Hepatocyte (in vitro differentiated cells): ENCODE measurements around the gene ZBTB7A. TPM values are rescaled to one million over a fixed set of nuclear protein-coding genes. Genes with fewer than 3 reads are reported as not detected.

Source experiments
- DNase-seq: peaks from one replicate; pipeline ENCODE4 v3.0.0-alpha.2; 2016; ENCODE audit warnings: low spot score
- H2AFZ ChIP-seq: fragments of 200-600 bp; sonication (generic); 2 replicates; pipeline ENCODE4 v1.6.0; 2016; ENCODE audit warnings: antibody characterized with exemption, mild to moderate bottlenecking
- H3K27ac ChIP-seq: fragments of 200-600 bp; sonication (generic); 2 replicates; pipeline ENCODE4 v1.5.1; 2016; ENCODE audit warnings: mild to moderate bottlenecking
- H3K27me3 ChIP-seq: fragments of 200-600 bp; sonication (generic); 2 replicates; pipeline ENCODE4 v1.6.1; 2016
- H3K36me3 ChIP-seq: fragments of 200-600 bp; sonication (generic); replicated peaks from 2 replicates; pipeline ENCODE4 v1.5.1; 2016; ENCODE audit warnings: low read depth; ENCODE audit not compliant: insufficient read depth
- H3K4me1 ChIP-seq: fragments of 200-600 bp; sonication (generic); 2 replicates; pipeline ENCODE4 v1.5.1; 2016; ENCODE audit warnings: mild to moderate bottlenecking, moderate library complexity; ENCODE audit not compliant: insufficient read depth
- H3K4me2 ChIP-seq: fragments of 200-600 bp; sonication (generic); 2 replicates; pipeline ENCODE4 v1.6.0; 2016
- H3K4me3 ChIP-seq: fragments of 200-600 bp; sonication (generic); 2 replicates; pipeline ENCODE4 v1.5.1; 2016; ENCODE audit warnings: mild to moderate bottlenecking
- H3K79me2 ChIP-seq: fragments of 200-600 bp; sonication (generic); 2 replicates; pipeline ENCODE4 v1.6.0; 2017; ENCODE audit warnings: mild to moderate bottlenecking
- H3K9me2 ChIP-seq: fragments of 200-600 bp; sonication (generic); replicated peaks from 2 replicates; pipeline ENCODE4 v1.6.0; 2017; ENCODE audit warnings: mild to moderate bottlenecking; ENCODE audit not compliant: insufficient read depth
- H3K9me3 ChIP-seq: fragments of 200-600 bp; sonication (generic); 2 replicates; pipeline ENCODE4 v1.5.1; 2016; ENCODE audit warnings: low read depth, mild to moderate bottlenecking
- H4K20me1 ChIP-seq: fragments of 200-600 bp; sonication (generic); 2 replicates; pipeline ENCODE4 v1.6.0; 2016; ENCODE audit warnings: mild to moderate bottlenecking; ENCODE audit not compliant: insufficient read depth, poor library complexity, severe bottlenecking
- EZH2 ChIP-seq: fragments of 200-600 bp; sonication (generic); IDR thresholded peaks from 2 replicates; pipeline ENCODE4 v1.6.1; 2016; ENCODE audit warnings: antibody characterized with exemption, mild to moderate bottlenecking, borderline replicate concordance
- EZH2phosphoT487 ChIP-seq: fragments of 200-600 bp; sonication (generic); IDR thresholded peaks from one replicate; pipeline ENCODE4 v1.6.1; 2018; ENCODE audit warnings: antibody characterized with exemption, mild to moderate bottlenecking, low read depth, moderate library complexity; ENCODE audit not compliant: unreplicated experiment, severe bottlenecking
- WGBS: methylation state at CpG from one replicate; pipeline ENCODE4 v1.1.6; 2016; ENCODE audit warnings: low lambda C conversion rate; ENCODE audit errors: missing lambda C conversion rate; 5-methylcytosine and 5-hydroxymethylcytosine counted together
- polyA plus RNA-seq: library from polyadenylated mRNA; unstranded; fragments of >200 nt; fragmentation: Nextera tagmentation; extraction: Ambion mirVana; gene quantifications from 2 replicates; pipeline ENCODE4 v1.2.1, GENCODE V29; 2016
- total RNA-seq: library from RNA; depleted of rRNA; stranded (reverse); fragments of >200 nt; gene quantifications from 2 replicates; pipeline ENCODE4 v1.2.3, GENCODE V29; 2014
- TF ChIP-seq, protein P1 (sequence below): fragments of 200-600 bp; sonication (generic); IDR thresholded peaks from 2 replicates; pipeline ENCODE4 v1.5.1; 2016; ENCODE audit warnings: antibody characterized with exemption, mild to moderate bottlenecking; ENCODE audit not compliant: poor library complexity

Gene ZBTB7A
- total and polyA plus RNA-seq, 2 experiments from 2014 or later: 23.3 to 46.1 TPM

DNA sequence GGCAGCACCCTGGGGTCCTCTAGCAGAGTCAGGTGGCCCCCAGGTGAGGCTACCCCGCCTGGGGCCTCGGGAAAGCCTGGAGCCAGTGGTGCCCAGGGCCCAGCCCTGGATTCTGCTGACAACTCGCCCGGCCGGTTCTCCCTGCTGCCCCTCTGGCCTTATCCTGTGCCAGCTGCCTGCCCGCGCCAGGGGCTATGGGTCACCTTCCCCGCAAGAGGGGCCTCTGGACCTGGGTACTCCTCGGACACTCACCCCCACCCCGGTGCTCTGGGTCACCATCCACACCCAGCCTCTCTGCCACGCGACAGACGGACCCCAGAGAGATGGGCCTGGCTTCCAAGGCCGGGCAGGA lies 24.0 kb downstream of the ZBTB7A start:
- peaks cover 39% of the 10 kb centered on the region for H4K20me1 ChIP-seq
- H3K9me2 ChIP-seq: no peaks in the 10 kb centered on the region
- H3K36me3 ChIP-seq: no peaks in the 10 kb centered on the region
- no peak for DNase-seq
- no peak overlapping the region for H3K4me2 ChIP-seq
- H3K27ac ChIP-seq: no peak overlapping the region
- H3K4me1 ChIP-seq: no peaks in the 10 kb centered on the region
- no peaks in the 10 kb centered on the region for H3K27me3 ChIP-seq
- H3K9me3 ChIP-seq: no peaks in the 10 kb centered on the region
- TF ChIP-seq EZH2 (no peak), EZH2phosphoT487 (no peak)
- TF ChIP-seq, protein P1, sequence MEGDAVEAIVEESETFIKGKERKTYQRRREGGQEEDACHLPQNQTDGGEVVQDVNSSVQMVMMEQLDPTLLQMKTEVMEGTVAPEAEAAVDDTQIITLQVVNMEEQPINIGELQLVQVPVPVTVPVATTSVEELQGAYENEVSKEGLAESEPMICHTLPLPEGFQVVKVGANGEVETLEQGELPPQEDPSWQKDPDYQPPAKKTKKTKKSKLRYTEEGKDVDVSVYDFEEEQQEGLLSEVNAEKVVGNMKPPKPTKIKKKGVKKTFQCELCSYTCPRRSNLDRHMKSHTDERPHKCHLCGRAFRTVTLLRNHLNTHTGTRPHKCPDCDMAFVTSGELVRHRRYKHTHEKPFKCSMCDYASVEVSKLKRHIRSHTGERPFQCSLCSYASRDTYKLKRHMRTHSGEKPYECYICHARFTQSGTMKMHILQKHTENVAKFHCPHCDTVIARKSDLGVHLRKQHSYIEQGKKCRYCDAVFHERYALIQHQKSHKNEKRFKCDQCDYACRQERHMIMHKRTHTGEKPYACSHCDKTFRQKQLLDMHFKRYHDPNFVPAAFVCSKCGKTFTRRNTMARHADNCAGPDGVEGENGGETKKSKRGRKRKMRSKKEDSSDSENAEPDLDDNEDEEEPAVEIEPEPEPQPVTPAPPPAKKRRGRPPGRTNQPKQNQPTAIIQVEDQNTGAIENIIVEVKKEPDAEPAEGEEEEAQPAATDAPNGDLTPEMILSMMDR: no peak
- WGBS: 82% methylated on average over 12 of the region's 14 CpGs
- peaks cover 39% of the 10 kb centered on the region for H3K79me2 ChIP-seq
- H3K4me3 ChIP-seq: no peak overlapping the region
- no peak overlapping the region for H2AFZ ChIP-seq

DNA sequence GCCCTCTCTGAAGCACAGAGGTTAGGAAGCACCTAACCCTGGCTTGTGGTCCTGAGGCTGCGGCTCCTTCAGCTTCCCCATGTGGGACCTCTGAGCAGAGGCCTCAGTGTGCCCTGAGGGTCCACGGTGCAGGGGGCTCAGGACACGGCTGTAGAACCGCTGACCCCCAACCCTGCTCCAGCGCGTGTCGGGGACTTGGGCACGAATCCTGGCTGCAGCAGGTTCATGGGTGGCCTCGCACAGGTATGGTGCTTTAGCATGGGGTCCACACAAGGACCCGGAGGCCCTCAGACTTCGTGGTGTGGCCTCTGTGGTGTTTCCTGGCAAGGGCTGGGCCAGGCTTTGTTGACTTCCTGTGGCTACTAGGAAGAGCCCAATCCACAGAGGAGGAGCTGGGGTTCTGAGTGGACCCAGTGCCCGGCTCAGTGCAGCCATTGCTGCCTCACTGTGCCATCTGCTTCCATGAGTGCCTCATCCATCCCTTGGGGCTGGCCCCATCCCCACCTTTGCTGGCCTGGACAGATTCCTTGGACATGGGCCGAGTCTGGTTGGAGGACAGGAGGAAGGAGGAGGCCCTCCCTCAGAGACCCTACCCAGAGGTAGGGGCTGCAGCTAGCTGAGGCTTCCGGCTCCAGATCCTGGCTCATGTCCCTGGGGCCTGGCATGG lies 24.5 kb downstream of the ZBTB7A start:
- H2AFZ ChIP-seq: no peak overlapping the region
- H3K4me3 ChIP-seq: no peak overlapping the region
- H3K27ac ChIP-seq: no peak overlapping the region
- no peak for DNase-seq
- H3K27me3 ChIP-seq: no peaks in the 10 kb centered on the region
- WGBS: 90% methylated on average over 14 of the region's 14 CpGs
- H3K9me2 ChIP-seq: no peaks in the 10 kb centered on the region
- peaks cover 36% of the 10 kb centered on the region for H4K20me1 ChIP-seq
- H3K9me3 ChIP-seq: no peaks in the 10 kb centered on the region
- H3K79me2 ChIP-seq: peaks cover 34% of the 10 kb centered on the region
- TF ChIP-seq, protein P1: no peak
- TF ChIP-seq EZH2: no peak
- TF ChIP-seq EZH2phosphoT487: no peak
- H3K4me2 ChIP-seq: no peak overlapping the region
- no peaks in the 10 kb centered on the region for H3K4me1 ChIP-seq
- H3K36me3 ChIP-seq: no peaks in the 10 kb centered on the region

DNA sequence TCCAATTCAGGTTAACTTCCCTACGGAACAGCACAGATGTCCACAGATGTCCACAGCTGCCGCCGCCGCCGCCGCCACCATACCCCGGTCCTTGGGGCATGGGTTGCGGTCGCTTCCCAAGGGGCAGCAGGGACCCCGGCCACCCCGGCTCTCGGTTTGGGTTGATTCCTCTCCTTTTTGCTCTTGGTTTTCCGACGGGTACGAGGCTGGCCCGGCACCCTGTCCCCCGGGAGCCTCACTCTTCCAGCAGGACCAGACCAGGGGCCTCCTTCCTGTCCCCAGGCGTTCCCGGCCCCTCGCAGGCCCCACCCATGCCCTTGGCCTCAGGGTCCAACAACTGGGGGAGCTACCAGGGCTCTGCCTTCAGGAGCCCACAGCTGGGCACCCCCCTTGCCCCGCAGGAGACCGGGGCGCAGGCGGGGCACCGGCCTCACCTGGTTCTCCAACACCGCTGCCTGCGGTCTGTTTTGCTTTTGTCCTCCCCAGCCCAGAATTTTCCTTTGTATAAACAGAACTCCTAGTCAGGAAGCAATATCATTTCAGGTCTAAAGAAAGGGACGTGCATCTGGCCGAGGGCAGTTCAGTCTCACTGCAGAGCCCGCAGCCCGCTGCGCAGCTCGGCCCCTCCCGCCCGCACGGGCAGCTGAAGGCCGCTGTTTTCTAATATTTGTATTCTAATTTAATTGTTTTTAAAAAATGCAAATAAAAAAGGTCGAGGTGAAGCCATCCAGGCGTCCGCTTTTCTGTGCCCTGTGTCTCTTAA lies 27.9 kb downstream of the ZBTB7A start:
- TF ChIP-seq EZH2: no peak
- TF ChIP-seq, protein P1: no peak
- H3K4me1 ChIP-seq: no peaks in the 10 kb centered on the region
- no peaks in the 10 kb centered on the region for H3K27me3 ChIP-seq
- no peak overlapping the region for H3K27ac ChIP-seq
- H3K4me3 ChIP-seq: no peak overlapping the region
- H3K9me3 ChIP-seq: no peaks in the 10 kb centered on the region
- H3K9me2 ChIP-seq: no peaks in the 10 kb centered on the region
- peaks cover under 1% of the 10 kb centered on the region for H3K79me2 ChIP-seq
- 92% methylated on average over 26 of the region's 40 CpGs for WGBS
- no peak for DNase-seq
- no peaks in the 10 kb centered on the region for H3K36me3 ChIP-seq
- peaks cover 9% of the 10 kb centered on the region for H4K20me1 ChIP-seq
- no peak overlapping the region for H3K4me2 ChIP-seq
- H2AFZ ChIP-seq: no peak overlapping the region
